Measurements from ENCODE around the gene APBB2.
"Not testable (repeated sequence)": the region's sequence is repeated elsewhere in the genome, so short reads cannot be mapped to it uniquely, and the experiment has no call there.

The APBB2 gene

GRCh38 chr4:41061482-41062185 is 152.7 kb downstream of the APBB2 start:
- no peak for DNase-seq (ENCODE audit: low read depth in 2 of 2)

GRCh38 chr4:41060352-41061334 is 153.7 kb downstream of the APBB2 start:
- no peak for DNase-seq (ENCODE audit: low read depth in 2 of 2)

GRCh38 chr4:41059411-41059810 is 154.9 kb downstream of the APBB2 start:
- not testable (repeated sequence) for DNase-seq (ENCODE audit: low read depth in 2 of 2)

GRCh38 chr4:41058426-41058825 is 155.9 kb downstream of the APBB2 start:
- no peak for DNase-seq (ENCODE audit: low read depth in 2 of 2)

GRCh38 chr4:41057467-41057866 is 156.9 kb downstream of the APBB2 start:
- DNase-seq (ENCODE audit: low read depth in 2 of 2), result no peak

- DNase-seq (ENCODE audit: low read depth in 2 of 2), result no peak
Measured at GRCh38 chr4:41052287-41052686, 162.1 kb downstream of the APBB2 start.

GRCh38 chr4:41050880-41051775 is 163.2 kb downstream of the APBB2 start:
- no peak for DNase-seq (ENCODE audit: low read depth in 2 of 2)

- no peak for DNase-seq (ENCODE audit: low read depth in 2 of 2)
Measured at GRCh38 chr4:41050116-41050515, 164.2 kb downstream of the APBB2 start.

- not testable (repeated sequence) for DNase-seq (ENCODE audit: low read depth in 2 of 2)
Measured at GRCh38 chr4:41049176-41049575, 165.2 kb downstream of the APBB2 start.

- DNase-seq (ENCODE audit: low read depth in 2 of 2), result no peak
Measured at GRCh38 chr4:41044791-41045190, 169.6 kb downstream of the APBB2 start.

GRCh38 chr4:41044165-41044564 is 170.2 kb downstream of the APBB2 start:
- no peak for DNase-seq (ENCODE audit: low read depth in 2 of 2)

GRCh38 chr4:41043465-41043864 is 170.9 kb downstream of the APBB2 start:
- no peak for DNase-seq (ENCODE audit: low read depth in 2 of 2)

- no peak for DNase-seq (ENCODE audit: low read depth in 2 of 2)
Measured at GRCh38 chr4:41041551-41041950, 172.8 kb downstream of the APBB2 start.

- no peak for DNase-seq (ENCODE audit: low read depth in 2 of 2)
Measured at GRCh38 chr4:41039317-41039716, 175.0 kb downstream of the APBB2 start.

- no peak for DNase-seq (ENCODE audit: low read depth in 2 of 2)
Measured at GRCh38 chr4:41038304-41038703, 176.0 kb downstream of the APBB2 start.

GRCh38 chr4:41029098-41029497 is 185.2 kb downstream of the APBB2 start:
- no peak for DNase-seq (ENCODE audit: low read depth in 2 of 2)

- DNase-seq (ENCODE audit: low read depth in 2 of 2), result no peak
Measured at GRCh38 chr4:41028392-41029076, 185.8 kb downstream of the APBB2 start.

- no peak for DNase-seq (ENCODE audit: low read depth in 2 of 2)
Measured at GRCh38 chr4:41026971-41027370, 187.4 kb downstream of the APBB2 start.

GRCh38 chr4:41025824-41026223 is 188.5 kb downstream of the APBB2 start:
- DNase-seq (ENCODE audit: low read depth in 2 of 2), result no peak

- no peak for DNase-seq (ENCODE audit: low read depth in 2 of 2)
Measured at GRCh38 chr4:41024556-41025491, 189.5 kb downstream of the APBB2 start.

All from fibroblast of skin of left biceps (primary cell).